ENCODE data around the gene PRCD.

PRCD gene

GRCh38 chr17:76584427-76585032 is 44.7 kb downstream of the PRCD start:
- peak overlapping the region; percentile 27; the same call in 1 of the 2 replicates for H3K27ac ChIP-seq
- no peak for TF ChIP-seq CTCF (conservative IDR thresholded peaks at IDR 0.05)

GRCh38 chr17:76585033-76585648 is 45.3 kb downstream of the PRCD start:
- peak overlapping the region; percentile 27; the same call in 1 of the 2 replicates for H3K27ac ChIP-seq

GRCh38 chr17:76585649-76586593 is 46.1 kb downstream of the PRCD start, which contains the start of gene ST6GALNAC2:
Gene ST6GALNAC2, minus strand, starts transcription at chr17:76585860. Its CDS starts 52 bp downstream, at chr17:76585808.
- peak within 1 kb of the TSS; percentile 27; the same call in 1 of the 2 replicates for H3K27ac ChIP-seq
- TF ChIP-seq CTCF (conservative IDR thresholded peaks at IDR 0.05): peak; percentile 60

More at GRCh38 chr17:76585033-76585648, 45.3 kb downstream of the PRCD start:
- TF ChIP-seq CTCF (conservative IDR thresholded peaks at IDR 0.05): no peak

- TF ChIP-seq CTCF (conservative IDR thresholded peaks at IDR 0.05): no peak
- no peak overlapping the region for H3K27ac ChIP-seq
Measured at GRCh38 chr17:76586741-76587487, 47.1 kb downstream of the PRCD start.

- no peak for TF ChIP-seq CTCF (conservative IDR thresholded peaks at IDR 0.05)
- no peak overlapping the region for H3K27ac ChIP-seq
Measured at GRCh38 chr17:76588182-76588581, 48.3 kb downstream of the PRCD start.

- TF ChIP-seq CTCF (conservative IDR thresholded peaks at IDR 0.05): no peak
- no peak overlapping the region for H3K27ac ChIP-seq
Measured at GRCh38 chr17:76593384-76593826, 53.6 kb downstream of the PRCD start.
